C4-2B (cell line): ENCODE results near the gene RTTN.

Source experiments
- H3K27ac ChIP-seq: fragments of 450-650 bp; 2 replicates; pipeline ENCODE4 v1.5.1; 2017
- CTCF ChIP-seq: fragments of 450-650 bp; conservative IDR thresholded peaks from 2 replicates; pipeline ENCODE4 v1.5.1; 2017; ENCODE audit warnings: mild to moderate bottlenecking
- ZFX ChIP-seq: fragments of 450-650 bp; IDR thresholded peaks from 2 replicates; pipeline ENCODE4 v1.6.1; 2017

RTTN gene

GRCh38 chr18:70059684-70060083, 145.8 kb downstream of the RTTN start:
- no peak for TF ChIP-seq ZFX
- TF ChIP-seq CTCF: no peak

GRCh38 chr18:70058916-70059315, 146.6 kb downstream of the RTTN start:
- TF ChIP-seq CTCF (no peak), ZFX (no peak)
- H3K27ac ChIP-seq: no peak overlapping the region

More at GRCh38 chr18:70059684-70060083, 145.8 kb downstream of the RTTN start:
- H3K27ac ChIP-seq: no peak overlapping the region

GRCh38 chr18:70047931-70048603, 157.4 kb downstream of the RTTN start:
- H3K27ac ChIP-seq: no peak overlapping the region
- no peak for TF ChIP-seq ZFX
- TF ChIP-seq CTCF: no peak

- no peak overlapping the region for H3K27ac ChIP-seq
- TF ChIP-seq CTCF (no peak), ZFX (no peak)
Observed at GRCh38 chr18:70046796-70047195, 158.7 kb downstream of the RTTN start.

GRCh38 chr18:70046207-70046606, 159.3 kb downstream of the RTTN start:
- H3K27ac ChIP-seq: no peak overlapping the region
- no peak for TF ChIP-seq CTCF
- TF ChIP-seq ZFX: no peak

- H3K27ac ChIP-seq: no peak overlapping the region
- TF ChIP-seq ZFX: no peak
- TF ChIP-seq CTCF: no peak
Observed at GRCh38 chr18:70044632-70045031, 160.9 kb downstream of the RTTN start.

GRCh38 chr18:70041459-70042050, 163.9 kb downstream of the RTTN start:
- TF ChIP-seq CTCF: no peak
- no peak for TF ChIP-seq ZFX
- H3K27ac ChIP-seq: no peak overlapping the region
